GM10847 (cell line): ENCODE measurements around the gene RIT2.

ENCODE experiments used
- POLR2A ChIP-seq: IDR thresholded peaks from 2 replicates; pipeline ENCODE4 v1.6.1; 2011; ENCODE audit not compliant: insufficient read length; ENCODE audit errors: extremely low read depth

RIT2 gene

GRCh38 chr18:42937436-42937835 lies 178.0 kb downstream of the RIT2 start:
- no peak for TF ChIP-seq POLR2A

GRCh38 chr18:42936289-42936688 lies 179.2 kb downstream of the RIT2 start:
- TF ChIP-seq POLR2A, result no peak

- TF ChIP-seq POLR2A, result no peak
These were observed 184.0 kb downstream of the RIT2 start for GRCh38 chr18:42931491-42931890.

- TF ChIP-seq POLR2A, result no peak
These were observed 185.6 kb downstream of the RIT2 start for GRCh38 chr18:42929857-42930256.

- TF ChIP-seq POLR2A, result no peak
These were observed 186.3 kb downstream of the RIT2 start for GRCh38 chr18:42929181-42929580.

GRCh38 chr18:42925036-42925435 lies 190.4 kb downstream of the RIT2 start:
- no peak for TF ChIP-seq POLR2A

- TF ChIP-seq POLR2A, result no peak
These were observed 193.1 kb downstream of the RIT2 start for GRCh38 chr18:42922363-42922762.

GRCh38 chr18:42921226-42921737 lies 194.2 kb downstream of the RIT2 start:
- TF ChIP-seq POLR2A, result no peak

- TF ChIP-seq POLR2A, result no peak
These were observed 194.9 kb downstream of the RIT2 start for GRCh38 chr18:42920621-42921020.

GRCh38 chr18:42915299-42915698 lies 200.2 kb downstream of the RIT2 start:
- TF ChIP-seq POLR2A, result no peak

- TF ChIP-seq POLR2A, result no peak
These were observed 201.0 kb downstream of the RIT2 start for GRCh38 chr18:42914476-42914875.

- TF ChIP-seq POLR2A, result no peak
These were observed 206.4 kb downstream of the RIT2 start for GRCh38 chr18:42909095-42909494.

- TF ChIP-seq POLR2A, result no peak
These were observed 208.7 kb downstream of the RIT2 start for GRCh38 chr18:42906761-42907160.

GRCh38 chr18:42901161-42901560 lies 214.3 kb downstream of the RIT2 start:
- no peak for TF ChIP-seq POLR2A

GRCh38 chr18:42893977-42894376 lies 221.5 kb downstream of the RIT2 start:
- TF ChIP-seq POLR2A, result no peak

GRCh38 chr18:42892181-42892580 lies 223.3 kb downstream of the RIT2 start:
- no peak for TF ChIP-seq POLR2A

GRCh38 chr18:42891705-42892104 lies 223.8 kb downstream of the RIT2 start:
- no peak for TF ChIP-seq POLR2A

- TF ChIP-seq POLR2A, result no peak
These were observed 232.3 kb downstream of the RIT2 start for GRCh38 chr18:42883169-42883568.
